ELR (cell line): Measurements from ENCODE around the gene ARHGEF9.
"Not testable (repeated sequence)": the region's sequence is repeated elsewhere in the genome, so short reads cannot be mapped to it uniquely, and the experiment has no call there.

Experiments
- DNase-seq: peaks from one replicate; pipeline ENCODE4 v3.0.0-alpha.2; 2015; ENCODE audit warnings: low read depth

ARHGEF9 gene

GRCh38 chrX:63657821-63658220 lies 127.2 kb downstream of the ARHGEF9 start:
- DNase-seq: peak; percentile 78

GRCh38 chrX:63656871-63657580 lies 128.0 kb downstream of the ARHGEF9 start:
- DNase-seq: peak; percentile 81

GRCh38 chrX:63652086-63652765 lies 132.8 kb downstream of the ARHGEF9 start:
- DNase-seq: peak; percentile 33

GRCh38 chrX:63645748-63646147 lies 139.3 kb downstream of the ARHGEF9 start:
- DNase-seq: not testable (repeated sequence)

GRCh38 chrX:63635750-63636149 lies 149.3 kb downstream of the ARHGEF9 start:
- DNase-seq: no peak

- DNase-seq: no peak
These were observed 171.4 kb downstream of the ARHGEF9 start for GRCh38 chrX:63613531-63614028.

GRCh38 chrX:63585936-63586335 lies 199.1 kb downstream of the ARHGEF9 start:
- DNase-seq: no peak
